ENCODE measurements around the gene DLGAP5.
A peak's percentile ranks its signal among the peaks of the same experiment; 100 is the strongest.

DLGAP5 gene

DNA sequence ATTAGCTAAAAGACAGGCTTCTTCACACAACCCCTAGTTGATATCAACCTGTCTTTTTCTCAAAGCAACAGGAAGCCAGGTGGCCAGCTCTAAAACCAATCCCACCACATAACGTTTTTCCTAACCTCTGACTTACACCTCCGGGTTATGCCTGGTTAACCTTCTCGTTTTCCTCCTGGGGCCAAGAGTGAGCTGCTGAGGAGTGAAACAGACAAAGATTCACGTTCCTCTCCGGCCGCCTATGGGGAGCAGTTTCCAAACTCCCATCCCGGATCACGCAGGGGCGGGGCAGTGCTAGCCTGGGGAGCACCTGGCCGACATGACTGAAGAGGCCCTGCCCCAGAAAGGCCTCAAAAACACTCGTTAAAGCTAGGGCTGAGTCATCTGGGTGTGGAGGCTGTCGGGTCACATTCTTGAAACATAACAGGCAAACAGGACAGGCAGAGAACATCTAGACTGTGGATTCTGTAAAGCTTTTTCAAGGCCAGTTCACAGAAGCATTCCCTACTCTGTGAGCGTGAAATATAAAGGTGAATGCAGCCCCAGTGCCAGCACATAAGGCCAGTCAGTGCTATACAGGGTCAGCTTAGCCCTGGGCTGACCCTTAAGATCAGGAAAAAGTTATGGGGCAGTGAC lies 88.3 kb downstream of the DLGAP5 start:
- Histone ChIP-seq H3K4me2 (ENCODE audit: low read length) (peak overlapping the region; percentile 50), H3K27ac (ENCODE audit: low read depth, low read length, poor library complexity, severe bottlenecking) (peak overlapping the region; percentile 88), H4K20me1 (ENCODE audit: insufficient read depth, low read length) (no peaks in the 10 kb centered on the region), H3K36me3 (ENCODE audit: insufficient read depth, low read length) (peaks cover 7% of the 10 kb centered on the region; the same call in 1 of the 2 replicates), H3K9ac (ENCODE audit: low read length) (peak overlapping the region; percentile 34; the same call in 1 of the 2 replicates), H3K27me3 (ENCODE audit: insufficient read depth, low read length) (no peaks in the 10 kb centered on the region), H3K4me1 (ENCODE audit: insufficient read depth, low read length, severe bottlenecking) (peaks cover 36% of the 10 kb centered on the region), H3F3A (ENCODE audit: insufficient read depth, low read length) (no peaks in the 10 kb centered on the region), H2AFZ (ENCODE audit: low read length) (peak overlapping the region; percentile 38; the same call in 1 of the 2 replicates), H3K9me3 (ENCODE audit: low read length) (0 out of 2 replicates have a peak, but pooled peaks cover 7% of the 10 kb centered on the region), H3K79me2 (ENCODE audit: insufficient read depth, low read length) (no peaks in the 10 kb centered on the region), H3K4me3 (ENCODE audit: low read depth, low read length, poor library complexity, severe bottlenecking) (peak overlapping the region; percentile 11), H3K9me2 (ENCODE audit: low read depth, low read length) (no peaks in the 10 kb centered on the region)
- TF ChIP-seq, protein P1, sequence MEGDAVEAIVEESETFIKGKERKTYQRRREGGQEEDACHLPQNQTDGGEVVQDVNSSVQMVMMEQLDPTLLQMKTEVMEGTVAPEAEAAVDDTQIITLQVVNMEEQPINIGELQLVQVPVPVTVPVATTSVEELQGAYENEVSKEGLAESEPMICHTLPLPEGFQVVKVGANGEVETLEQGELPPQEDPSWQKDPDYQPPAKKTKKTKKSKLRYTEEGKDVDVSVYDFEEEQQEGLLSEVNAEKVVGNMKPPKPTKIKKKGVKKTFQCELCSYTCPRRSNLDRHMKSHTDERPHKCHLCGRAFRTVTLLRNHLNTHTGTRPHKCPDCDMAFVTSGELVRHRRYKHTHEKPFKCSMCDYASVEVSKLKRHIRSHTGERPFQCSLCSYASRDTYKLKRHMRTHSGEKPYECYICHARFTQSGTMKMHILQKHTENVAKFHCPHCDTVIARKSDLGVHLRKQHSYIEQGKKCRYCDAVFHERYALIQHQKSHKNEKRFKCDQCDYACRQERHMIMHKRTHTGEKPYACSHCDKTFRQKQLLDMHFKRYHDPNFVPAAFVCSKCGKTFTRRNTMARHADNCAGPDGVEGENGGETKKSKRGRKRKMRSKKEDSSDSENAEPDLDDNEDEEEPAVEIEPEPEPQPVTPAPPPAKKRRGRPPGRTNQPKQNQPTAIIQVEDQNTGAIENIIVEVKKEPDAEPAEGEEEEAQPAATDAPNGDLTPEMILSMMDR (IDR thresholded peaks at IDR 0.05; ENCODE audit: low read length): no peak
- TF ChIP-seq EZH2 (IDR thresholded peaks at IDR 0.05; ENCODE audit: borderline replicate concordance, low read length): no peak

DNA sequence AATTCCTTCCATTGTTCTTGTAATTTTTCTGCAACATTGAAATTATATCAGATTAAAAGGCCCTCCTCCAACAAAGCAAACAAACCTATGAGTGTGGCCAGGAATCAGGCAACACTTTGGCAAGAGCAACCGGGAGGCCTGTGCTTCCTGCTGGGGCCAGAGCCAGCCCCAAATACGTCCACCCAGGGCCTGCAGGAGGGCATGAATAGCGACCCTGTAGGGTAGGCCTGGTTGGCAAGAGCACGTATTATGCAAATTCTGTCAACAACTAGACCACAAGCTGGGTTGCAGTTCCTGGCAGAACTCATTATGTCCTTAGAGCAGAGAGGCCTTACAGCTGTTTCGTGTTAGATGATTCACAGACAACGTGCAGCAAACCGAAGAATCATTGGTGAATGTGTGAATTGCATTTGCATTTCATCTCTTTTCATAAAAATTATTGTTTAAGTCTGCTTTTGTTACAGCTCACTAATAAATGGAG lies 89.2 kb downstream of the DLGAP5 start:
- 0 out of 2 replicates have a peak, but pooled peaks cover 7% of the 10 kb centered on the region for H3K9me3 ChIP-seq (ENCODE audit: low read length)
- no peaks in the 10 kb centered on the region for H3K9me2 ChIP-seq (ENCODE audit: low read depth, low read length)
- TF ChIP-seq EZH2 (IDR thresholded peaks at IDR 0.05; ENCODE audit: borderline replicate concordance, low read length): no peak
- TF ChIP-seq, protein P1 (IDR thresholded peaks at IDR 0.05; ENCODE audit: low read length): no peak
- H3K27ac ChIP-seq (ENCODE audit: low read depth, low read length, poor library complexity, severe bottlenecking): peak overlapping the region; percentile 88
- no peaks in the 10 kb centered on the region for H3K79me2 ChIP-seq (ENCODE audit: insufficient read depth, low read length)
- peak overlapping the region; percentile 11 for H3K4me3 ChIP-seq (ENCODE audit: low read depth, low read length, poor library complexity, severe bottlenecking)
- H3F3A ChIP-seq (ENCODE audit: insufficient read depth, low read length): no peaks in the 10 kb centered on the region
- peaks cover 43% of the 10 kb centered on the region for H3K4me1 ChIP-seq (ENCODE audit: insufficient read depth, low read length, severe bottlenecking)
- H3K4me2 ChIP-seq (ENCODE audit: low read length): peak overlapping the region; percentile 50
- H2AFZ ChIP-seq (ENCODE audit: low read length): no peak overlapping the region
- no peaks in the 10 kb centered on the region for H3K27me3 ChIP-seq (ENCODE audit: insufficient read depth, low read length)
- peaks cover 7% of the 10 kb centered on the region; the same call in 1 of the 2 replicates for H3K36me3 ChIP-seq (ENCODE audit: insufficient read depth, low read length)
- H3K9ac ChIP-seq (ENCODE audit: low read length): peak overlapping the region; percentile 34; the same call in 1 of the 2 replicates
- H4K20me1 ChIP-seq (ENCODE audit: insufficient read depth, low read length): no peaks in the 10 kb centered on the region

DNA sequence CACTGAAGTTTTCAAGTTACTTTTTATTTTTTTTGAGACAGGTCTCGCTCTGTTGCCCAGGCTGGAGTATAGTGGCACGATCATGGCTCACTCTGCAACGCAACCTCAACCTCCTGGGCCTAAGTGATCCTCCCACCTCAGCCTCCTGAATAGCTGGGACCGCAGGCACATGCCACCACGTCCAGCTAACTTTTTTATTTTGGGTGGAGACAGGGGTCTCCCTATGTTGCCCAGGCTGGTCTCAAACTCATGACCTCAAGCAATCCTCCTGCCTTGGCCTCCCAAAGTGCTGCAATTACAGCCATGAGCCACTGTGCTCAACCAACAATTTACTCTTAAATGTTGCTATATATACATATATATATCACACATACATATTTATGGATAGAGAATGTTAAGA lies 89.7 kb downstream of the DLGAP5 start:
- H3K9me3 ChIP-seq (ENCODE audit: low read length): 0 out of 2 replicates have a peak, but pooled peaks cover 7% of the 10 kb centered on the region
- no peak overlapping the region for H3K4me3 ChIP-seq (ENCODE audit: low read depth, low read length, poor library complexity, severe bottlenecking)
- H3K9me2 ChIP-seq (ENCODE audit: low read depth, low read length): no peaks in the 10 kb centered on the region
- H3K4me2 ChIP-seq (ENCODE audit: low read length): peak overlapping the region; percentile 50; the same call in 1 of the 2 replicates
- no peaks in the 10 kb centered on the region for H3K79me2 ChIP-seq (ENCODE audit: insufficient read depth, low read length)
- H3K9ac ChIP-seq (ENCODE audit: low read length): no peak overlapping the region
- no peaks in the 10 kb centered on the region for H3F3A ChIP-seq (ENCODE audit: insufficient read depth, low read length)
- peak overlapping the region; percentile 88 for H3K27ac ChIP-seq (ENCODE audit: low read depth, low read length, poor library complexity, severe bottlenecking)
- peaks cover 7% of the 10 kb centered on the region; the same call in 1 of the 2 replicates for H3K36me3 ChIP-seq (ENCODE audit: insufficient read depth, low read length)
- TF ChIP-seq EZH2 (IDR thresholded peaks at IDR 0.05; ENCODE audit: borderline replicate concordance, low read length): no peak
- TF ChIP-seq, protein P1 (IDR thresholded peaks at IDR 0.05; ENCODE audit: low read length): no peak
- no peaks in the 10 kb centered on the region for H3K27me3 ChIP-seq (ENCODE audit: insufficient read depth, low read length)
- no peak overlapping the region for H2AFZ ChIP-seq (ENCODE audit: low read length)
- peaks cover 43% of the 10 kb centered on the region for H3K4me1 ChIP-seq (ENCODE audit: insufficient read depth, low read length, severe bottlenecking)
- no peaks in the 10 kb centered on the region for H4K20me1 ChIP-seq (ENCODE audit: insufficient read depth, low read length)
